Vagina (tissue), 2 donors: ENCODE results near the gene HOXD8. TPM values are rescaled to one million over a fixed set of nuclear protein-coding genes. Genes with fewer than 3 reads are reported as not detected.

Experiments used
- DNase-seq, 2 donors: peaks; one replicate each; pipeline ENCODE4 v3.0.0-alpha.2; 2017; ENCODE audit errors: extremely low spot score in 2 of 2
- H3K27ac ChIP-seq: fragments of 200-600 bp; sonication (generic); one replicate; pipeline ENCODE4 v1.5.1; 2019
- H3K27me3 ChIP-seq: fragments of 200-600 bp; sonication (generic); one replicate; pipeline ENCODE4 v1.5.1; 2019
- H3K36me3 ChIP-seq, 2 donors: fragments of 200-600 bp; sonication (generic); one replicate each; pipeline ENCODE4 v1.5.1; 2017 to 2019
- H3K4me1 ChIP-seq: fragments of 200-600 bp; sonication (generic); one replicate; pipeline ENCODE4 v1.5.1; 2019
- H3K4me3 ChIP-seq, 2 donors: fragments of 200-600 bp; sonication (generic); 1 replicate in 1 of 2; 2 replicates in 1 of 2; pipeline ENCODE4 v1.5.1; 2016 to 2019
- H3K9me3 ChIP-seq: fragments of 200-600 bp; sonication (generic); one replicate; pipeline ENCODE4 v1.5.1; 2019
- POLR2A ChIP-seq, 2 donors: fragments of 450-650 bp; IDR thresholded peaks; one replicate each; pipeline ENCODE4 v1.6.1; 2017; ENCODE audit warnings: antibody characterized with exemption in 2 of 2, mild to moderate bottlenecking in 2 of 2, moderate library complexity in 2 of 2
- POLR2AphosphoS5 ChIP-seq, 2 donors: sonication (generic); formaldehyde crosslinking; IDR thresholded peaks; one replicate each; pipeline ENCODE4 v1.9.0; 2017; ENCODE audit warnings: antibody characterized with exemption in 2 of 2, mild to moderate bottlenecking in 2 of 2, low read depth in 1 of 2; ENCODE audit not compliant: insufficient read depth in 1 of 2
- intact Hi-C: fragments of 100-400 bp; cut with DNase I; formaldehyde crosslinking; loops from one replicate; pipeline ENCODE4 v1.15.1; 2023
- total RNA-seq: library from RNA; depleted of rRNA; stranded (reverse); fragments of >200 nt; gene quantifications from one replicate; pipeline ENCODE4 v1.2.3, GENCODE V29; 2016
- TF ChIP-seq, protein P1 (sequence below), 3 experiments: fragments of 450-650 bp in 2 of 3; fragments of 200-600 bp in 1 of 3; sonication (generic) in 1 of 3; IDR thresholded peaks; one replicate each; pipeline ENCODE4 v1.5.1; 2017 to 2019; ENCODE audit warnings: antibody characterized with exemption in 3 of 3, mild to moderate bottlenecking in 2 of 3, moderate library complexity in 2 of 3

Gene HOXD8
- total RNA-seq, 1 donor from 2014 or later: 10.3 TPM

DNA sequence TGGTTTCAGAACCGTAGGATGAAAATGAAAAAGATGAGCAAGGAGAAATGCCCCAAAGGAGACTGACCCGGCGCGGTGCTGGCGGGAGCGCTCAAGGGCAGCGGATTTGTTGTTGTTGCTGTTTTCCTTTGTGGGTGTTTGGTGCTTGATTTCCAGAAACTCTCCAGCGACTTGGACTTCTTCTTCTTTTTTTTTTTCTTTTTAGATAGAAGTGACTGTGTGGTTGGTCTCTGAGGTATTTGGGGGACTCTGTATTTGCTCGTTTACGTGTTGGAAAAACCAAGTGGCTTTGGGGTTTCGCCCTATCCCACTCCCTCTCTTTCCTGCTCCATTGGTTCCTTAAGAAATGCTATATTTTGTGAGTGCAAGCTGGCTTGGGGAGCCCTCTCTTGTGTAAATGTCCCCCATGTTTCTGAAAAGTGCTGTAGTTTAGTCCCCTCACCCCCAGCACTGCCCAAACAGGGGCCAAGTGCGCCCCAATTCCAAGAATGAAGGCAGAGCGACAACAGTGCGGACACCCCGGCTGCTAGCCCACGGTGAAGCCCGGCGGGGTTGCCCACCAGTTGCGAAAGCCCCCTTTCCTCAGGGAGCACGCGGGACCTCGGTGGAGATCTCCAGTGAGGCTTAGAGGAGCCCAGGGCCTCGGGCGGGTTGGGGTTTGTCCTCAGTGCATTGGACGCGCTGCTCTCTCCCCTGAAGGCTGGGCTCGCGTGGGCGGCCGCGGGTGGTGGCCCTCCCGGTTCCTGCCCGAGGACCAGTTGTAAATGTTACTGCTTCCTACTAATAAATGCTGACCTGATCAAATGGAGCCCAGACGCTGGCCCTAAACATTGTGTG lies 5.2 kb upstream of the HOXD8 start:
- H3K27me3 ChIP-seq: no peaks in the 10 kb centered on the region
- H3K36me3 ChIP-seq: no peaks in the 10 kb centered on the region
- H3K27ac ChIP-seq: peak overlapping the region; percentile 77
- H3K9me3 ChIP-seq: no peaks in the 10 kb centered on the region
- H3K4me1 ChIP-seq: peaks cover 7% of the 10 kb centered on the region
- intact Hi-C loops: loop anchor here (5.0 to 10.0 kb wide), 2 partner anchors 693 to 1020 kb away; no protein-coding TSS in a partner anchor
- H3K4me3 ChIP-seq: peak overlapping the region; percentile 33 to 47
- TF ChIP-seq POLR2A (IDR thresholded peaks at IDR 0.05) (no peak), POLR2AphosphoS5 (IDR thresholded peaks at IDR 0.05; ENCODE audit: insufficient read depth in 1 of 2, low read depth in 1 of 2) (no peak)
- TF ChIP-seq, protein P1, sequence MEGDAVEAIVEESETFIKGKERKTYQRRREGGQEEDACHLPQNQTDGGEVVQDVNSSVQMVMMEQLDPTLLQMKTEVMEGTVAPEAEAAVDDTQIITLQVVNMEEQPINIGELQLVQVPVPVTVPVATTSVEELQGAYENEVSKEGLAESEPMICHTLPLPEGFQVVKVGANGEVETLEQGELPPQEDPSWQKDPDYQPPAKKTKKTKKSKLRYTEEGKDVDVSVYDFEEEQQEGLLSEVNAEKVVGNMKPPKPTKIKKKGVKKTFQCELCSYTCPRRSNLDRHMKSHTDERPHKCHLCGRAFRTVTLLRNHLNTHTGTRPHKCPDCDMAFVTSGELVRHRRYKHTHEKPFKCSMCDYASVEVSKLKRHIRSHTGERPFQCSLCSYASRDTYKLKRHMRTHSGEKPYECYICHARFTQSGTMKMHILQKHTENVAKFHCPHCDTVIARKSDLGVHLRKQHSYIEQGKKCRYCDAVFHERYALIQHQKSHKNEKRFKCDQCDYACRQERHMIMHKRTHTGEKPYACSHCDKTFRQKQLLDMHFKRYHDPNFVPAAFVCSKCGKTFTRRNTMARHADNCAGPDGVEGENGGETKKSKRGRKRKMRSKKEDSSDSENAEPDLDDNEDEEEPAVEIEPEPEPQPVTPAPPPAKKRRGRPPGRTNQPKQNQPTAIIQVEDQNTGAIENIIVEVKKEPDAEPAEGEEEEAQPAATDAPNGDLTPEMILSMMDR (IDR thresholded peaks at IDR 0.05): no peak
- no peak for DNase-seq

DNA sequence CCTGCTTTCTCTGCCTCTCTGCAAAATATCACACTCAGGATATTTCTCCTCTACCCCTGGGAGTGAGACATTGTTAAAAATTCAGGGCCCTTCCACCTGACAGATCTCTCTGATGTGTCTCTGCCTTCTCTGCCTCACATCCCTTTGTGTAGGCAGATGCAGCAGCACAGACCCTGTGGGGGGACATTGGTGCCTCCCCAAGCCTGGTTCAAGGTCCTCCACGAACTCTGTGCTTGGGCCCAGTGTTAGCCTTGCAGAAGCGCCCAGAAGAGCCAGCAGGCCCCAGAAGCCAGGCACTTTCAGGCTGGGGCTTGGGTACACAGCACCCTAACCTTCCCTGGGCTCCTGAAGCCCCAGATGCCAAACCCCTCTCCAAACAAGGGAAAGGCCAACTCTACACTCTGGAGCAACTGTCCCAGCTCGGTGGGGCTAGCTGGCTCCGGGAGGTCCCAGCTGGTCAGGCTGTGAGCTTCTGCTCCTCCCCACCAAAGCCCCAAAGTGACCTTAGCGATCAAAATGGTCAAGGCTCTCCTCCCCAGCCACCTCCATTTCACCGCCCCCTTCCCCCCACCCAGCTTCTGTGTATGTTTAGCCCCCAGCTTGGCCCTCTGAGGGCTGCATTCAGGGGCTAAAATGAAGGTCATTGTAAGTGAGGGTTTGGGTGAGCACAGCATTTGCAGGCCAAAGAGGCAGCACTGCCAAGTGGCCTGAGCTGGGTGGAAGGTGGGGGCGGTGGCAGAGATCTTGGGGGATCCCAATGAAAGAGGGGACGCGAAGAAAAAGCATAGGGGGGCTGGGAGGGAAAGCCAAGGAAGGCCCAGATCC lies 4.3 kb upstream of the HOXD8 start:
- intact Hi-C loops: loop anchor here (5.0 to 10.0 kb wide), 3 partner anchors 512 to 1020 kb away; no protein-coding TSS in a partner anchor
- DNase-seq: no peak
- H3K27ac ChIP-seq: peak overlapping the region; percentile 77
- no peaks in the 10 kb centered on the region for H3K36me3 ChIP-seq
- no peaks in the 10 kb centered on the region for H3K9me3 ChIP-seq
- peaks cover 11% of the 10 kb centered on the region for H3K4me1 ChIP-seq
- TF ChIP-seq POLR2AphosphoS5 (IDR thresholded peaks at IDR 0.05; ENCODE audit: insufficient read depth in 1 of 2, low read depth in 1 of 2) (no peak), POLR2A (IDR thresholded peaks at IDR 0.05) (no peak)
- TF ChIP-seq, protein P1 (IDR thresholded peaks at IDR 0.05): no peak
- H3K27me3 ChIP-seq: peaks cover under 1% of the 10 kb centered on the region
- peak overlapping the region in 1 of 2 donors; percentile 33 for H3K4me3 ChIP-seq

DNA sequence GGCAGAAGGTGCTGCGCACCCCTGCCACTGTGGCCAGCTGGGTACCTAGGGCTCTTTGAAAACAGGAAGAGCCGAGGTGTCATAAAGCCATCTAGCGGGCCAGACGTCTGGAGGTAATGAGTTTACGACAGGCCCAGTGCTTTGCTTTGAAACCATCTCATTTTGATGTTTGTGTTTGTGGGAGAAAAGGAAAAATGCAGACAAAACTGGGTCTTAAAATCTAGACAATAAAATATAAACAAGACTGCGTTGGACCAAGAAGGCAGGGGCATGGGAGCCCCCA lies 3.8 kb upstream of the HOXD8 start:
- no peak for DNase-seq
- Histone ChIP-seq H3K27me3 (peaks cover 5% of the 10 kb centered on the region), H3K4me3 (no peak overlapping the region), H3K4me1 (peaks cover 11% of the 10 kb centered on the region), H3K9me3 (no peaks in the 10 kb centered on the region), H3K27ac (peak overlapping the region; percentile 77), H3K36me3 (no peaks in the 10 kb centered on the region)
- TF ChIP-seq POLR2A (IDR thresholded peaks at IDR 0.05) (no peak), POLR2AphosphoS5 (IDR thresholded peaks at IDR 0.05; ENCODE audit: insufficient read depth in 1 of 2, low read depth in 1 of 2) (no peak)
- TF ChIP-seq, protein P1 (IDR thresholded peaks at IDR 0.05): no peak
- intact Hi-C loops: loop anchor here (5.0 to 10.0 kb wide), 2 partner anchors 512 to 1019 kb away; no protein-coding TSS in a partner anchor

DNA sequence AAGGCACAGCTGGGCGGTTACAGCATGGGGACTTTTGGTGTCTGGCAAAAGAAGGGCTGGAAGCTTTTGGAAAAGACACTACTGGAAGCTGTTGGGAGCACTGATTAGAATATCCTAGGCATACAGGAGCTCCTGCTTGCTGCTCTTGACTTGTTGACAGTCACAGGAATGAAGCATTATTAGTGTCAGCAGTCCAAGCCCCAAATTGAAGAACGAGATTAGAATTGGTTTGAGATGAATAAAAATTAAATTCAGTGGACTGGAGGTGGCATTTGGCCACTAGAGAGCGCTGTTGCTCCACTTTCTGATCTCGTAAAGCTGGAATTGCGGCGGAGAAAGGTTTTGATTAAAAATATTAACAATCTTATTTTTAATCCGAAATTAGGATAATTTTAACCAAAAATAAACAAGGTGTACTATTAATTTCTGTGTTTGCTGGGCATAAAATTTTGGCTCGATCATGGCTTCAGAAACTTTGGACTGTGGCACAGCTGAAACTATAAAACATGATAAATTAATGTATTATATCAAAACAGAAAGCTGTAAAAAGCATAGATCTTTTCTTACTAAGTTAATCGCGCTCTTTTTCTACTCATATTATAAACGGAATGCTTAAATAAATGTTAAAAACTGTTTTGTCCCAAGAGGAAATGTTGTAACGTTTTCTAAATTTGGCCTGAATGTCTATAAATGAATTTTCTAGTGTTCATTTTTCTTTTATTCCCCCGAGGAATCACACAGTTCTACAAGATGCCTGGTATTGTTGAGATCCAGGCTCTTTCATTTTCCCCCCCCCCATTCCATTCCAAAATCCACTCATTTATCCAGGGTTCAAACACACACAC lies 2.4 kb upstream of the HOXD8 start:
- DNase-seq: no peak
- TF ChIP-seq, protein P1 (IDR thresholded peaks at IDR 0.05): peak; percentile 55 to 85 (median 64)
- peak in 1 of 2 donors; percentile 60 for TF ChIP-seq POLR2AphosphoS5 (IDR thresholded peaks at IDR 0.05; ENCODE audit: insufficient read depth in 1 of 2, low read depth in 1 of 2)
- no peak for TF ChIP-seq POLR2A (IDR thresholded peaks at IDR 0.05)

More for the DNA sequence above, 2.4 kb upstream of the HOXD8 start:
- Histone ChIP-seq H3K9me3 (no peaks in the 10 kb centered on the region), H3K27me3 (peaks cover 5% of the 10 kb centered on the region), H3K4me1 (peaks cover 13% of the 10 kb centered on the region), H3K4me3 (no peak overlapping the region), H3K36me3 (no peaks in the 10 kb centered on the region), H3K27ac (peak overlapping the region; percentile 83)
- intact Hi-C loops: loop anchor here (5.0 to 10.0 kb wide), 2 partner anchors 510 to 1018 kb away; no protein-coding TSS in a partner anchor
